NCI-H1436 (cell line): ENCODE results near the gene TF.
"Not testable (repeated sequence)": the region's sequence is repeated elsewhere in the genome, so short reads cannot be mapped to it uniquely, and the experiment has no call there.

Experiments
- DNase-seq: peaks from one replicate; lab custom pipeline; 2025; lab: John Stamatoyannopoulos, UW

Gene TF

GRCh38 chr3:133765256-133765655, 19.1 kb downstream of the TF start:
- DNase-seq, result no peak

- no peak for DNase-seq
Observed at GRCh38 chr3:133767607-133768006, 21.4 kb downstream of the TF start.

GRCh38 chr3:133769536-133769935, 23.3 kb downstream of the TF start:
- no peak for DNase-seq

- no peak for DNase-seq
Observed at GRCh38 chr3:133773732-133774131, 27.5 kb downstream of the TF start.

- DNase-seq, result no peak
Observed at GRCh38 chr3:133775309-133775708, 29.1 kb downstream of the TF start.

- no peak for DNase-seq
Observed at GRCh38 chr3:133775835-133776234, 29.6 kb downstream of the TF start.

- DNase-seq, result no peak
Observed at GRCh38 chr3:133776794-133777438, 30.7 kb downstream of the TF start.

GRCh38 chr3:133777807-133778568, 31.8 kb downstream of the TF start:
- no peak for DNase-seq

GRCh38 chr3:133779626-133780203, 33.5 kb downstream of the TF start:
- no peak for DNase-seq

- DNase-seq, result not testable (repeated sequence)
Observed at GRCh38 chr3:133780756-133781155, 34.6 kb downstream of the TF start.

GRCh38 chr3:133781570-133781969, 35.4 kb downstream of the TF start:
- no peak for DNase-seq

GRCh38 chr3:133782454-133782853, 36.3 kb downstream of the TF start:
- DNase-seq, result no peak

- DNase-seq, result no peak
Observed at GRCh38 chr3:133783762-133784161, 37.6 kb downstream of the TF start.

GRCh38 chr3:133788024-133788423, 41.8 kb downstream of the TF start:
- no peak for DNase-seq

- DNase-seq, result no peak
Observed at GRCh38 chr3:133792171-133792763, 46.1 kb downstream of the TF start.

GRCh38 chr3:133797396-133798105, 51.4 kb downstream of the TF start:
- DNase-seq, result no peak

- DNase-seq, result no peak
Observed at GRCh38 chr3:133799794-133800585, 53.8 kb downstream of the TF start.

- DNase-seq, result no peak
Observed at GRCh38 chr3:133803469-133803868, 57.3 kb downstream of the TF start.

- DNase-seq, result no peak
Observed at GRCh38 chr3:133804896-133805295, 58.7 kb downstream of the TF start.

GRCh38 chr3:133805384-133805701, 59.1 kb downstream of the TF start:
- DNase-seq, result no peak

GRCh38 chr3:133805702-133806475, 59.7 kb downstream of the TF start, which contains the start of gene SRPRB:
Gene SRPRB, plus strand, starts transcription at chr3:133805815. Its CDS starts 34 bp downstream, at chr3:133805849.
- DNase-seq, result peak; percentile 95
